Activated CD4-positive, alpha-beta T cell treated with anti-CD3 and anti-CD28 coated beads for 4 hours (primary cell): ENCODE data around the gene ARHGAP10.
"Not testable (repeated sequence)": the region's sequence is repeated elsewhere in the genome, so short reads cannot be mapped to it uniquely, and the experiment has no call there.

Source experiments
- DNase-seq, 2 donors: peaks; one replicate each; pipeline ENCODE4 v3.0.0-alpha.2; 2020

Gene ARHGAP10

DNA sequence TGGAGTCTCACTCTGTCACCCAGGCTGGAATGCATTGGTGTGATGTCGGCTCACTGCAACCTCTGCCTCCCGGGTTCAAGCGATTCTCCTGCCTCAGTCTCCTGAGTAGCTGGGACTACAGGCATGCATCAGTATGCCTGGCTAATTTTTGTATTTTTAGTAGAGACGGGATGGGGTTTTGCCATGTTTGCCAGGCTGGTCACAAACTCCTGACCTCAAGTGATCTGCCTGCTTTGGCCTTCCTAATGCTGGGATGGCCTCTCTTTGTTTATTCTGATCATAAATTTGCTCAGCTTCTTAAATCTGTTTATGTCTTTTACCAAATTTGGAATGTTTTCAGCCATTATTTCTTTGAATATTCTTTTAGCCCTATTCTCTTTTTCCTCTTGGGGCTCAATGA is 67.2 kb downstream of the ARHGAP10 start:
- DNase-seq: not testable (repeated sequence)

DNA sequence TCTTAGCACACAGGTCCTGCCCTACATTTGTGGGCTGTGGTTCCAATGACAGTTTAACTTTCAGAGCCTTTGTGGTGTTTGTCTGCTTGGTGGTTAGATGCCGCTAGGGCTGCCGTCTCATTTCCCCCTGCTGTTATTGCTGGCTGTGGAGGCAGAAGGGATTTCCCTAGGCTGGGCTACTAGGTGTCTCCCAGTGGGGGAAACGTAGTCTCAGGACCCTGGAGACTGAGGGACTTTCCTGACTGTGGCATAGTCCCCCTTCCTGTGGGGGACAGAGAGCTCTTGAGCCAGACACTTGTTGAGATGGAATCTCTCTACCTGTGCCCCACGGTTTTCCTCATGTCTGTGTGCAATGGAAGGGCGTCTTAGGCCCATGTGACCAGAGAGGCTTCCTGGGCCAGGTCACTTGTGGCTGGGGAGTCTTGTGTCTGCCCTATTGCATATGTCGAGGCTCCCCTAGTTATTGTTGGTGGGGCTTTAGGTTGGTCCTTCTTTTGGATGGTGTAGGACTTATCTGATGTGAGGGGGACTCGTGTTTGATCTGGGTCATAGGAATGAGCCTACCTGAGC is 68.2 kb downstream of the ARHGAP10 start:
- DNase-seq: peak; percentile 27 to 31

- DNase-seq: no peak
Observed at GRCh38 chr4:147801820-147802219, 69.9 kb downstream of the ARHGAP10 start.

DNA sequence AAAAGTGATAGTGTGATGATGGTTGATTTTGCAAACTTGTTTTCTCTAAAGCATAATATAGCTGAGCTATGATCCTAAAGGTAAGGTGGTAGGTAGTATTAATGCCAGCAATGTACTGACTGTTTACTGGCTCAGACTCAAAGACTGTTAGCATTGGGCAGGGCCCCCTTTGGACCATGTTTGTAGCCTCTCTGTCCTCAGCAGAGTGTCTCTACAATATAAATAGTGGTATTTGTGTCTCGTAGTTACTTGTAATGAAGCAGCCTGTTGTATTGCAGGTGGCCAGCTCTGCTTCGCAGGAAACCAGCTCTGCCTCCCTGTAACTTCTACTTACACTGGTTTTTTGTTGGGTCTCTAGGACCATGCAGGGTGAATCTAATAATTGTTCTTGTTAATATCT is 70.5 kb downstream of the ARHGAP10 start:
- DNase-seq: no peak

GRCh38 chr4:147805946-147806345 is 74.1 kb downstream of the ARHGAP10 start:
- no peak for DNase-seq

DNA sequence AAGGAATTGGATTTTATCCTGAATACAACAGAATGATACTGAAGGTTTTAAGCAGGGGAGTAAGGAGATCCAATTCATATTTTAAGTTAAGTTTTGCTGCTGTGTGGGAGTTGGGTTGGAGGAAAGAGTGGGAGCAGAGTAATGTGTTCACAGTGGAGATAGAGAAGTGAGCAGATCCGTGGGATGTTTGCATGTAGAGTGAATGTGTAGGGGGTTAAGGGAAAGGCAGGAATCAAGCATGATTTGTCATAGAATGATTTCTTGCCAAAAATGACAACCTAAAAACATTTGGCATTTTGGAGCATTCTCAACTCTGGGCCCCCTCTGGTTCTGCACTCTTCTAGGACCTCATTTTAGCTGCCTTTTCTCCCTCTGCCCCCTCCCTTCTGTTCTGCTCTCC is 76.6 kb downstream of the ARHGAP10 start:
- no peak for DNase-seq

- no peak for DNase-seq
Observed at GRCh38 chr4:147809211-147809610, 77.3 kb downstream of the ARHGAP10 start.

DNA sequence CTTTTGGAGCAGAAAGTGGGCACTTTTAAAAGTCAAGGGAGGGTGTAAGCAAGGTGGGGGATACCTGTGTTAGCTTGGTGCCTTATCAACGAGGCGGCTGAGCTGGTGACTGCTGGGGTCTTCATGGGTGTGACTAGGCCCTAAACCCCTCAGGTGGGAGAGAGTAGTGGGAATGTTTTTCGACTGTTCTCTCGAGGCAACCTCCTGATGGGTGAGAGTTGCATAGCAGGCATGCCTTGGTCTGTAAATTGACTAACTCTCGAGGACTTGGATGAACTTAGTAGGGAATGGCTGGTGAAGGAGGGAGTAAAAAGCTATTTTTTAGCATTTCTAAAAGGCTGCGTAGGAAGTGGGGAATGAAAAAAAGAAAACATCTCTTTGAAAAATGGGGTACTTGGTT is 80.0 kb downstream of the ARHGAP10 start:
- DNase-seq: no peak

GRCh38 chr4:147813109-147813773 is 81.4 kb downstream of the ARHGAP10 start:
- DNase-seq: no peak

DNA sequence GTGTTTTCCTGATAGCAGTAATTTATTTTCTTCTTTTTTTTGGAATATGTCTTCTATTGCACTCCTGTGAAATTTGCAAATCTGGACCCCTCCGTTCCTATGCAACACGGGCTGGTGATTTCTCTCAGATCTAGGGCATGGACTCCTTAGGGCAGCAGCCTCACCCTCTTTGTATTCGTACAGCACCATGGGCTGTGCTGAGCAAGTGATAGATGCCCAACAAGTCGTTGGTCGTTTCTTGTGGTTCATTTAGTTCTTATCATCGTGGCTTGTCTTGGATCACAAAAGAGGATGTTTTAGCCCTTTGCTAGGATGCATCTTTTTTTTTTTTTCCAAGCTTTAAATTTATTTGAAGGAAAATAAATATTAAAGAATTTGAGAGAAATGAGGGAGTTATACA is 82.1 kb downstream of the ARHGAP10 start:
- DNase-seq: no peak

DNA sequence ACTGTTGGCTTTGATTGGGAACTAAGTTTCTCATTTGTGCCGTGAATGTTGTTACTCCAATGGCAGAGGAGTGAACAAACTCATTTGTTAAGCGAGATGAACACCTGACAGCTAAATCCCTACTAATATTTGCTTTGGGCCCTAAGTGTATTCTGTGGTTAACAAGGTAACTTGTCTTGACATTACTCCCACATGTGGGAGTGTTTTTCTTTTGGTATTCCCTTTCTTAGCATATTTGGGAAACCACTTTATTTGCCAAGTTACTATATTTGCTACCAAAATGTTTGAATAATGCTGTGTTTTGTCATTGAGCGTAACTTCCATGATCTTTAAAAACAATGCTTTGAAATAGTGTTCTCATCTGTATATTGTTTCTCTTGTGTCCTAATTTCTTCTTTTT is 82.5 kb downstream of the ARHGAP10 start:
- DNase-seq: no peak

DNA sequence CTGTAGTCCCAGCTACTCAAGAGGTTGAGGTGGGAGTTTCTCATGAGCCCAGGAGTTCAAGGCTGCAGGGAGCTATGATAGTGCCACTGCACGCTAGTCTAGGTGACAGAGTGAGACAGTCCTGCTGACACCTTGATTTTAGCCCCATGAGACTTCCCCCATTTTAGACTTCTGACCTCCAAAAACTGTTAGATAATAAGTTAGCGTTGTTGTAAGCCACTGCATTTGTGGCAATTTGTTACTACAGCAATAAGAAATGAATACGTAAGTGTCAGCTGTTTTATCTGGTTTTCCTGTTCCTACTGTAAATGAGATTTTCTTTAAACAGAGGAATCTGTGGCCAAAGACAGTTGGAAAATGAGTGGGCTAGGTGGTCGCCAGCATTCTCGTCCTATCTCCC is 83.9 kb downstream of the ARHGAP10 start:
- no peak for DNase-seq

DNA sequence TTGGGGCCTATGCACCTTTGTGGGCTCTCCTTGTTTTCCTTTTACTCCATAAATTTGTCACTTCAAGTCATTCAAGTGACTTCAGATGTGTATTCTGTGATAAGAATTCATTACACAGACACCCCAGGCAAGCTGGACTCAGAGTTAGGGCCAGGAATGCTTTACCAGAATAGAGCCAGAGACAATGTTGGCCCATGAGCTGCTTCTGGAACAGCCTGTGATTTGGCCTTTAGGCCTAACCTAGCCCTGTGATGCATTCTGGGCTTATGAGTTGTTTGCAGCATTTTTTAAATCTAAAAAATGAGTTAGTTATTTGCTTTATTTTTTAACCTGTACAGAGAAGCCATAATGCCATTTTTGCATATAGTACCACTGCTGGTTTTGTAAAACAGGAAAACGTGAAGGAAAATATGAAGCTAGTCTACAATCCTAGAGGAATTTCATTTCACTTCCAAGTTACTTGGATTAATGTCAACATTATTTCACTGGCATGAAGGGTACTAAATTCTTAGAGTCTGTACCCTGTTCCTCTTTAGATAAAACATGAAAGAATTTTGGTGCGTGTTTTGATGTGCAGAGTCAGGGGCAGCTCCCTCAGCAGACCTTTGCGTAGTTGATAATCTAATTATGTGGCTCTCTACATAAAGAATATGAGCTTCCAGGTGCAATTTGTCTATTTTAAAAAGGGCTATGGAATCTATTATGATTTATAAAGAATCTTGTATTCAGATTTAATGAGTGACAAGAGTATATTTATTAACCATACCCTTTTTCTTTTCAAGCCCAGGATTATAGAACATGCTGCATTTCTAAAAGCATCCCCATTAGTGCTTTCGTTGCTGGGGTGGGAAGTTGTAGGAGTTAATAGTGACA is 84.7 kb downstream of the ARHGAP10 start:
- DNase-seq: no peak

- no peak for DNase-seq
Observed at GRCh38 chr4:147820975-147821374, 89.1 kb downstream of the ARHGAP10 start.

GRCh38 chr4:147821555-147821954 is 89.7 kb downstream of the ARHGAP10 start:
- no peak for DNase-seq

- no peak for DNase-seq
Observed at GRCh38 chr4:147822128-147822527, 90.2 kb downstream of the ARHGAP10 start.

- DNase-seq: no peak
Observed at GRCh38 chr4:147823130-147823529, 91.2 kb downstream of the ARHGAP10 start.

GRCh38 chr4:147824316-147824715 is 92.4 kb downstream of the ARHGAP10 start:
- no peak for DNase-seq

DNA sequence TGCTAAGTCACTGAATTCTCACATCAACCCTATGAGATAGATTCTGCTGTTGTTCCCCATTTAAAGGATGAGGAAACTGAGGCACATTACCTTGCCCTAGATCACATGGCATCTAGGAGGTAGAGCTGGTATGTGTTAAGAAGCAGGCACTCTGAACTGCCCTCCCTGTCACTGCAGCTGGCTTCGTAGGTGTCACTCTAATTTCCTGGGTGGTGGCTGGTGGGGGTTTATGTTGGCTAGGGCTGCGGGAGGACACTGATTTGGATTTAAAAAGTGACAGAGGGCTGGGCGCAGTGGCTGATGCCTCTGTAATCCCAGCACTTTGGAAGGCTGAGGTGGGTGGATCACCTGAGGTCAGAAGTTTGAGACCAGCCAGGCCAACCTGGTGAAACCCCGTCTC is 93.0 kb downstream of the ARHGAP10 start:
- DNase-seq: no peak

GRCh38 chr4:147825451-147826287 is 93.8 kb downstream of the ARHGAP10 start:
- no peak for DNase-seq

DNA sequence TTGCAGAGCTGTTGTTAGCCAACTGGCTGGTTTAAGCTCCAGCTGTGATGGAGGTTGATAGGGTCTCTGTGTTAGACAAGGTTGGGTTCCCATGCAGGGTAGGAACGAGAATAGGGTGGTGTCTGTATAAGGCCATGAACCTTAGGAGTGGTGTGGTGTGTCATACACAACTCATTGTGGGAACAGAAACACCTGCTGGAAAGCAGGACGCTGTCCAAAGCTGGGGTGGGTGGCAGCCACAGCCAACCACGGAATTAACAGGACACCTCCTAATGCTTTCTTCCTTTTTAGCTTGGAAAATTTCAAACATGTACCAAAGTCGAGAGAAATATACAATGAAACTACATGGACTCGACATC is 94.4 kb downstream of the ARHGAP10 start:
- no peak for DNase-seq

- no peak for DNase-seq
Observed at GRCh38 chr4:147828331-147828905, 96.5 kb downstream of the ARHGAP10 start.
